Uterus (tissue), 2 donors: ENCODE measurements around the gene UBE2Q2.

Experiments
- CTCF ChIP-seq, 4 experiments: fragments of 200-600 bp in 2 of 4; fragments of 450-650 bp in 2 of 4; sonication (generic) in 2 of 4; IDR thresholded peaks; one replicate each; pipeline ENCODE4 v1.5.1; 2016 to 2019; ENCODE audit warnings: antibody characterized with exemption in 4 of 4, mild to moderate bottlenecking in 2 of 4, moderate library complexity in 1 of 4
- POLR2A ChIP-seq, 2 donors: fragments of 450-650 bp; IDR thresholded peaks; one replicate each; pipeline ENCODE4 v1.6.1; 2016; ENCODE audit warnings: antibody characterized with exemption in 2 of 2, mild to moderate bottlenecking in 1 of 2, moderate library complexity in 1 of 2

GRCh38 chr15:75905231-75905630 lies 62.0 kb downstream of the UBE2Q2 start:
- TF ChIP-seq POLR2A (IDR thresholded peaks at IDR 0.05) (no peak), CTCF (IDR thresholded peaks at IDR 0.05) (no peak)
